Measurements from ENCODE around the gene RAMP3. TPM values are rescaled to one million over a fixed set of nuclear protein-coding genes. Genes with fewer than 3 reads are reported as not detected.

The RAMP3 gene
- total RNA-seq, 1 donor from 2014 or later: not detected

DNA sequence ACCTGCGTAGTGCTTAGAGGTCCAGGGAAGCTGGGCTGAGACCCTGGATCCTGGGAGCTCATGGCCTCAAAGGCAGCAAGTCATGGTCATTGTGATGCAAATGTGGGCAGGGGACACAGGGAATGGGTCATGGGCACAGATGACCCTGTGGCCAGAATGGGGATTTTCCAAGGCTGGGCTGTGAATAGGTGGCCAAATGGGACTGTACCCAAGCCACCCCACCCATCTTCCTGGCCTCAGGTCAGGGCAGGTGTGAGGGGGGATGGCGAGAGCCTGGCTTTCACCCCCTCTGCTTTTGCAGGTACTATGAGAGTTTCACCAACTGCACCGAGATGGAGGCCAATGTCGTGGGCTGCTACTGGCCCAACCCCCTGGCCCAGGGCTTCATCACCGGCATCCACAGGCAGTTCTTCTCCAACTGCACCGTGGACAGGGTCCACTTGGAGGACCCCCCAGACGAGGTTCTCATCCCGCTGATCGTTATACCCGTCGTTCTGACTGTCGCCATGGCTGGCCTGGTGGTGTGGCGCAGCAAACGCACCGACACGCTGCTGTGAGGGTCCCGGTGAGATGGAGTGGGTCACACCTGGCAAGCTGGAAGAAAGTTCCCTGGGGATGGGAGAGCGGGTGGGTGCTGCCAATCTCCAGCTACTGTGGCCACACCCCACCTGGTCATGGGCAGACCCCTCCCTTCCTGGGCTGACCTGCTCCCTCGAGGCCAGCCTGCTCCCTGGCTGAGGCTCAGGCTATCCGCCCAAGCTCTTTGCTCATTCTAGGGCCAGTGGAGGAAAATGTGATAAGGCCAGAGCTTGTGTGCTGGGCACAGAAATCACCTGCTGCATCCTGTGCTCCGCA, 25.5 kb downstream of the RAMP3 start:
- Mint-ChIP-seq H3K4me3 (ENCODE audit: unreplicated experiment) (no peak overlapping the region), H3K9me3 (ENCODE audit: unreplicated experiment) (peaks cover 2% of the 10 kb centered on the region), H3K36me3 (ENCODE audit: low read depth, unreplicated experiment) (no peaks in the 10 kb centered on the region), H3K27me3 (ENCODE audit: low read depth, unreplicated experiment) (peaks cover 48% of the 10 kb centered on the region), H3K4me1 (ENCODE audit: low read depth, unreplicated experiment) (no peaks in the 10 kb centered on the region), H3K27ac (ENCODE audit: unreplicated experiment) (no peak overlapping the region)
- H3K9ac ChIP-seq (ENCODE audit: low read length): no peak overlapping the region
- H3K36me3 ChIP-seq (ENCODE audit: insufficient read depth, low read length): no peaks in the 10 kb centered on the region
- H3K79me2 ChIP-seq (ENCODE audit: insufficient read depth, low read length): no peaks in the 10 kb centered on the region
- no peak overlapping the region for H3K27ac ChIP-seq (ENCODE audit: low read depth, low read length)
- no peak overlapping the region for H3K4me3 ChIP-seq (ENCODE audit: insufficient read depth, low read depth, low read length)
- H4K20me1 ChIP-seq (ENCODE audit: insufficient read depth, low read length): no peaks in the 10 kb centered on the region
- no peak for FAIRE-seq
- no peaks in the 10 kb centered on the region for H3K9me3 ChIP-seq (ENCODE audit: insufficient read depth, low read depth, low read length)
- TF ChIP-seq, protein P1, sequence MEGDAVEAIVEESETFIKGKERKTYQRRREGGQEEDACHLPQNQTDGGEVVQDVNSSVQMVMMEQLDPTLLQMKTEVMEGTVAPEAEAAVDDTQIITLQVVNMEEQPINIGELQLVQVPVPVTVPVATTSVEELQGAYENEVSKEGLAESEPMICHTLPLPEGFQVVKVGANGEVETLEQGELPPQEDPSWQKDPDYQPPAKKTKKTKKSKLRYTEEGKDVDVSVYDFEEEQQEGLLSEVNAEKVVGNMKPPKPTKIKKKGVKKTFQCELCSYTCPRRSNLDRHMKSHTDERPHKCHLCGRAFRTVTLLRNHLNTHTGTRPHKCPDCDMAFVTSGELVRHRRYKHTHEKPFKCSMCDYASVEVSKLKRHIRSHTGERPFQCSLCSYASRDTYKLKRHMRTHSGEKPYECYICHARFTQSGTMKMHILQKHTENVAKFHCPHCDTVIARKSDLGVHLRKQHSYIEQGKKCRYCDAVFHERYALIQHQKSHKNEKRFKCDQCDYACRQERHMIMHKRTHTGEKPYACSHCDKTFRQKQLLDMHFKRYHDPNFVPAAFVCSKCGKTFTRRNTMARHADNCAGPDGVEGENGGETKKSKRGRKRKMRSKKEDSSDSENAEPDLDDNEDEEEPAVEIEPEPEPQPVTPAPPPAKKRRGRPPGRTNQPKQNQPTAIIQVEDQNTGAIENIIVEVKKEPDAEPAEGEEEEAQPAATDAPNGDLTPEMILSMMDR (IDR thresholded peaks at IDR 0.05; ENCODE audit: insufficient read depth, low read depth, low read length): no peak
- TF ChIP-seq EZH2 (IDR thresholded peaks at IDR 0.05; ENCODE audit: insufficient read depth, low read length): no peak
- H3K27me3 ChIP-seq (ENCODE audit: insufficient read depth, low read length): no peaks in the 10 kb centered on the region
- H2AFZ ChIP-seq (ENCODE audit: low read depth, low read length): no peak overlapping the region
- H3K4me1 ChIP-seq (ENCODE audit: insufficient read depth, low read length): no peaks in the 10 kb centered on the region
- H3K4me2 ChIP-seq (ENCODE audit: low read length): no peak overlapping the region
- DNase-seq (ENCODE audit: low read depth): no peak

DNA sequence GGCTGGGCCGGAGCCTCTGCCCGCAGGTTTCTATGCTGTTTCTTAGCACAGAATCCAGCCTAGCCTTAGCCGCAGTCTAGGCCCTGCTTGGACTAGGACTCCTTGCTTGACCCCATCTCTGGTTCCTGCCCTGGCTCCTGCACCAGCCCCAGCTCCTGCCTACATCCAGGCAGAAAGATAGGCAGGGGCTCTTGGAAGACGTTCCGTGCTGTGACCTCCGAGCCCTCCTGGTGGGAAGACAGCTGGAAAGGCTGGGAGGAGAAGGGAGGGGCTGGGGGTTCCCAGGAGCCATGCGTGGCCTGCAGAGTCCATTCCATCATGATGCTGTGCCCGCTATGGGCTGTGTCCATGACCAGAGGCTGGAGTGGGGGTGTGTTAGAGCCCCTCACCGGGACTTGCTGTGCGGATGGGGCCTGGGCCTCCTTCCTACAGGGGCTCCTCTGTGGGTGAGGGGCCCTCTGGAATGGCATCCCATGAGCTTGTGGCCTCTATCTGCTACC, 26.2 kb downstream of the RAMP3 start:
- no peak overlapping the region for H3K4me3 Mint-ChIP-seq (ENCODE audit: unreplicated experiment)
- Histone ChIP-seq H3K79me2 (ENCODE audit: insufficient read depth, low read length) (no peaks in the 10 kb centered on the region), H3K27me3 (ENCODE audit: insufficient read depth, low read length) (no peaks in the 10 kb centered on the region), H3K36me3 (ENCODE audit: insufficient read depth, low read length) (no peaks in the 10 kb centered on the region), H4K20me1 (ENCODE audit: insufficient read depth, low read length) (no peaks in the 10 kb centered on the region), H2AFZ (ENCODE audit: low read depth, low read length) (no peak overlapping the region), H3K4me1 (ENCODE audit: insufficient read depth, low read length) (no peaks in the 10 kb centered on the region), H3K27ac (ENCODE audit: low read depth, low read length) (no peak overlapping the region), H3K9ac (ENCODE audit: low read length) (no peak overlapping the region), H3K4me2 (ENCODE audit: low read length) (no peak overlapping the region), H3K9me3 (ENCODE audit: insufficient read depth, low read depth, low read length) (no peaks in the 10 kb centered on the region), H3K4me3 (ENCODE audit: insufficient read depth, low read depth, low read length) (no peak overlapping the region)
- no peak for TF ChIP-seq EZH2 (IDR thresholded peaks at IDR 0.05; ENCODE audit: insufficient read depth, low read length)
- TF ChIP-seq, protein P1 (IDR thresholded peaks at IDR 0.05; ENCODE audit: insufficient read depth, low read depth, low read length): no peak
- H3K36me3 Mint-ChIP-seq (ENCODE audit: low read depth, unreplicated experiment): no peaks in the 10 kb centered on the region
- FAIRE-seq (no peak), DNase-seq (ENCODE audit: low read depth) (no peak)
- H3K27me3 Mint-ChIP-seq (ENCODE audit: low read depth, unreplicated experiment): peaks cover 41% of the 10 kb centered on the region
- H3K9me3 Mint-ChIP-seq (ENCODE audit: unreplicated experiment): peaks cover 2% of the 10 kb centered on the region
- H3K27ac Mint-ChIP-seq (ENCODE audit: unreplicated experiment): no peak overlapping the region
- no peaks in the 10 kb centered on the region for H3K4me1 Mint-ChIP-seq (ENCODE audit: low read depth, unreplicated experiment)

Data from astrocyte (in vitro differentiated cells and primary cell).